Suprapubic skin (tissue), 4 donors: ENCODE measurements around the gene MRPS12. TPM values are rescaled to one million over a fixed set of nuclear protein-coding genes. Genes with fewer than 3 reads are reported as not detected.

Experiments
- DNase-seq, 2 donors: peaks; one replicate each; pipeline ENCODE4 v3.0.0-alpha.2; 2019; ENCODE audit warnings: low spot score in 2 of 2
- H3K27ac ChIP-seq: fragments of 200-600 bp; sonication (generic); one replicate; pipeline ENCODE4 v1.5.1; 2019
- H3K27me3 ChIP-seq: fragments of 200-600 bp; sonication (generic); one replicate; pipeline ENCODE4 v1.5.1; 2019
- H3K36me3 ChIP-seq: fragments of 200-600 bp; sonication (generic); one replicate; pipeline ENCODE4 v1.5.1; 2019
- H3K4me1 ChIP-seq: fragments of 200-600 bp; sonication (generic); one replicate; pipeline ENCODE4 v1.5.1; 2019
- H3K4me3 ChIP-seq: fragments of 200-600 bp; sonication (generic); one replicate; pipeline ENCODE4 v1.5.1; 2019; ENCODE audit warnings: mild to moderate bottlenecking
- H3K9me3 ChIP-seq: fragments of 200-600 bp; sonication (generic); one replicate; pipeline ENCODE4 v1.5.1; 2019
- EP300 ChIP-seq: sonication (generic); formaldehyde crosslinking; IDR thresholded peaks from one replicate; pipeline ENCODE4 v1.6.1; 2017; ENCODE audit warnings: antibody characterized with exemption
- POLR2A ChIP-seq, 2 donors: fragments of 450-650 bp; IDR thresholded peaks; one replicate each; pipeline ENCODE4 v1.6.1; 2017; ENCODE audit warnings: antibody characterized with exemption in 2 of 2, mild to moderate bottlenecking in 2 of 2, moderate library complexity in 2 of 2
- POLR2AphosphoS5 ChIP-seq, 3 donors: sonication (generic); formaldehyde crosslinking; IDR thresholded peaks; one replicate each; pipeline ENCODE4 v1.6.1; 2017; ENCODE audit warnings: antibody characterized with exemption in 3 of 3
- WGBS: methylation state at CpG from one replicate; pipeline ENCODE4 v1.1.5; 2018; 5-methylcytosine and 5-hydroxymethylcytosine counted together
- total RNA-seq, 4 donors: library from RNA; depleted of rRNA; stranded (reverse); fragments of >200 nt; gene quantifications; one replicate each; pipeline ENCODE4 v1.1.0, GENCODE V29; 2016
- TF ChIP-seq, protein P1 (sequence below), 2 donors: fragments of 200-600 bp in 1 of 2; fragments of 450-650 bp in 1 of 2; sonication (generic) in 1 of 2; IDR thresholded peaks; one replicate each; pipeline ENCODE4 v1.5.1; 2016 to 2019; ENCODE audit warnings: antibody characterized with exemption in 2 of 2, mild to moderate bottlenecking in 1 of 2, moderate library complexity in 1 of 2

MRPS12 gene
- total RNA-seq, 4 donors from 2014 or later, result 19.0 to 40.5 (median 35.2) TPM

DNA sequence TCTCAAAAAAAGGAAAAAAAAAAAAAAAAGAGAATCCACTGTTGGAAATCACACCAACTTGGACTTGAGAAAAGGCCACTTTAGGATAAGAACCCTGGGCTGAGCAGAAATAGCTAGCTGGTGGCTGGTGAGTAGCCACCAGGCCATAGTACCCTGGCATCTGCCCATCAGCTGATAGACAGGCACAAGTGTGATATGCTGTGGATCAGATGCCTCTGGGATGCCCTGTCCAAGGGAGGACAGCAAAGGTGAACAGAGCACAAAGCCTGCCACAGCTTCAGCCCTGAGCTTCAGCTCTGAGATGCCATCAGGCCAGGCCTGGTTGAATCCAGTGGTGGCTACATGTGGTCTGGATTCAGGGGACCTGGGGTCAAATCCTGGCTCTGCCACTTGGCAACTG lies 40.1 kb upstream of the MRPS12 start:
- Histone ChIP-seq H3K9me3 (no peaks in the 10 kb centered on the region), H3K4me3 (no peak overlapping the region), H3K36me3 (peaks cover 48% of the 10 kb centered on the region), H3K27ac (no peak overlapping the region), H3K4me1 (peaks cover 4% of the 10 kb centered on the region), H3K27me3 (no peaks in the 10 kb centered on the region)
- no peak for DNase-seq
- no peak for TF ChIP-seq POLR2A (IDR thresholded peaks at IDR 0.05)

DNA sequence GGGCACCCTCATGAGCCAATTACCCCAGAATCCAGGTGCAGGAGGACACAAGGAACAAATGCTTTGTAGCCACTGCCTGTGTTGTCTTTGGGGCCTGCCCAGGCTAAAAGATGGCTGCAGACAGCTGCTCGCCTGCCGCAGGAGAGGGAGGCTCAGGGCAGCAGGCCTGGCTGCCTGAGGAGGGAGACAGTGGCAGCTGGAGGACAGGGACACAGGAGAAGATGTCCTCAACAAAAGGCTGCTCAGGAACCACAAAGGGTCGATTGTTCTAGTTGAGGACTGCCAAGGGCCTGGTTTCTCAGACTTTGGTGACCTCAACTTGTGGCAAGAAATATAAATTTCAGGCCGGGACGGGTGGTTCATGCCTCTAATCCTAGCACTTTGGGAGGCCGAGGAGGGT lies 39.0 kb upstream of the MRPS12 start:
- DNase-seq, result no peak
- 82% methylated on average over 6 of the region's 6 CpGs for WGBS
- Histone ChIP-seq H3K27ac (no peak overlapping the region), H3K27me3 (no peaks in the 10 kb centered on the region), H3K4me1 (peaks cover 9% of the 10 kb centered on the region), H3K4me3 (no peak overlapping the region), H3K9me3 (no peaks in the 10 kb centered on the region), H3K36me3 (peaks cover 48% of the 10 kb centered on the region)
- TF ChIP-seq POLR2A (IDR thresholded peaks at IDR 0.05) (no peak), POLR2AphosphoS5 (IDR thresholded peaks at IDR 0.05) (no peak), EP300 (no peak)
- TF ChIP-seq, protein P1, sequence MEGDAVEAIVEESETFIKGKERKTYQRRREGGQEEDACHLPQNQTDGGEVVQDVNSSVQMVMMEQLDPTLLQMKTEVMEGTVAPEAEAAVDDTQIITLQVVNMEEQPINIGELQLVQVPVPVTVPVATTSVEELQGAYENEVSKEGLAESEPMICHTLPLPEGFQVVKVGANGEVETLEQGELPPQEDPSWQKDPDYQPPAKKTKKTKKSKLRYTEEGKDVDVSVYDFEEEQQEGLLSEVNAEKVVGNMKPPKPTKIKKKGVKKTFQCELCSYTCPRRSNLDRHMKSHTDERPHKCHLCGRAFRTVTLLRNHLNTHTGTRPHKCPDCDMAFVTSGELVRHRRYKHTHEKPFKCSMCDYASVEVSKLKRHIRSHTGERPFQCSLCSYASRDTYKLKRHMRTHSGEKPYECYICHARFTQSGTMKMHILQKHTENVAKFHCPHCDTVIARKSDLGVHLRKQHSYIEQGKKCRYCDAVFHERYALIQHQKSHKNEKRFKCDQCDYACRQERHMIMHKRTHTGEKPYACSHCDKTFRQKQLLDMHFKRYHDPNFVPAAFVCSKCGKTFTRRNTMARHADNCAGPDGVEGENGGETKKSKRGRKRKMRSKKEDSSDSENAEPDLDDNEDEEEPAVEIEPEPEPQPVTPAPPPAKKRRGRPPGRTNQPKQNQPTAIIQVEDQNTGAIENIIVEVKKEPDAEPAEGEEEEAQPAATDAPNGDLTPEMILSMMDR (IDR thresholded peaks at IDR 0.05), result no peak

DNA sequence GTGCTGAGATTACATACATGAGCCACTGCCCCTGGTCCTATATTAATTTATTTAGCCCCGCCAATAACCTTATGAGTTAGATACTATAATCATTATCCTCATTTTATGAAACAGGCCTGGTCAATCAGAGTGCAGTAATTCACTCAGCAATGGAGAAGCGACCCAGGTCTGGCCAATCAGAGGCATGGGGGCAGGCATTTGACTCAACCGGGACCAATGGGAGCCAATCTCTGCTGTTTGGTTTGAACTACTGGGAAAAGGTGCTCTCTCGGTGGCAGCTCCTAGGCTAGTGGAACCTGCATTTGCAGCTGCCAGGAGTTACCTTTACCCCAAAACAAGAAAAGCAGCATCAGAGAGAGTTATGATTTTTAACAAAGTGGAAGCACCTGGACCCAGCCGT lies 37.9 kb upstream of the MRPS12 start:
- Histone ChIP-seq H3K4me3 (no peak overlapping the region), H3K27ac (no peak overlapping the region), H3K36me3 (peaks cover 48% of the 10 kb centered on the region), H3K27me3 (no peaks in the 10 kb centered on the region), H3K9me3 (no peaks in the 10 kb centered on the region), H3K4me1 (peaks cover 16% of the 10 kb centered on the region)
- DNase-seq, result no peak
- TF ChIP-seq POLR2AphosphoS5 (IDR thresholded peaks at IDR 0.05) (no peak), EP300 (no peak), POLR2A (IDR thresholded peaks at IDR 0.05) (no peak)
- TF ChIP-seq, protein P1 (IDR thresholded peaks at IDR 0.05), result no peak
- WGBS, result 77% methylated on average over 5 of the region's 5 CpGs

DNA sequence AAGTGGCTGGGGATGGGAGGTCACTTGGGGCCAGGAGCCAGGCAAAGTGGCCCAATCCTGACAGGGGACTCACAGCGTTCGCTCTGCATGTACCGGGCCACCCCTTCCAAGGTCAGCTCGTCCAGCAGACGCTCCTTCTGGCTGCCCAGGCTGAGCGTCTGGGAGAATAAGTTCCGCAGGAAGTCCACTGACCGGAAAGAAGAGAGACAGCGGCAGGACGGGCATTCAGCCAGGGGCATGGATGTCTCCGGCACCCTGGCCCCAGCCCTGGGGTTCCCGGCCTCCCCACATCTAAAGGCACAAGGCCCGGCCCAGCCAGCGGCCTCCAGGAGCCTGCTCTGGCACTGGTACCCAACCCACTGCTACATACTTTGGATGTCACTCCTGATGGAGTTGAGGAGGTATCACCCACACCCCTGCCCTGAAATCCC lies 37.4 kb upstream of the MRPS12 start:
- H3K27me3 ChIP-seq, result no peaks in the 10 kb centered on the region
- DNase-seq, result no peak
- WGBS, result 87% methylated on average over 6 of the region's 14 CpGs
- no peaks in the 10 kb centered on the region for H3K9me3 ChIP-seq
- H3K4me1 ChIP-seq, result peaks cover 22% of the 10 kb centered on the region
- no peak overlapping the region for H3K4me3 ChIP-seq
- no peak for TF ChIP-seq POLR2AphosphoS5 (IDR thresholded peaks at IDR 0.05)
- TF ChIP-seq POLR2A (IDR thresholded peaks at IDR 0.05), result no peak
- TF ChIP-seq, protein P1 (IDR thresholded peaks at IDR 0.05), result no peak
- TF ChIP-seq EP300, result no peak
- H3K27ac ChIP-seq, result no peak overlapping the region
- peaks cover 44% of the 10 kb centered on the region for H3K36me3 ChIP-seq

DNA sequence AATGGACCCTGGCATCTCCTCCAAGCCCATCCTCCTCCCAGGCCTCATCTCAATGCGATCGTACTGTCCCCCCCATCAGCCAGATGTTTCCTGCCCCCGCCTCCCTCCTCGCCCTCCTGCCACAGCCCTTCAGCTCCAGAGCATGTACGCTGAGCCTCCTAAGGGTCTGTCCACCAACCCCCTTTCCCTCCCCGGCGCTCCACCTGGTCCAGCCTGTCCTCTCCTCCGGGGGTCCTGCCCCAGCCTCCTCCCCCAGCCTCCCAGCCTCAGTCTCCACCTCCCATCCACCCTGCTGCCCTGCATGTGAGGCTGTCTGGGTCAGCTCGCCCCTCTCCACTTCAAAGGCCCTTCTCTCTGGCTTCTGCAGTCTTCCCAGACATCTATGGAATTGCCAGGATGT lies 35.8 kb upstream of the MRPS12 start:
- H3K27ac ChIP-seq, result no peak overlapping the region
- no peak for DNase-seq
- peaks cover 28% of the 10 kb centered on the region for H3K36me3 ChIP-seq
- H3K4me1 ChIP-seq, result peaks cover 28% of the 10 kb centered on the region
- WGBS, result 67% methylated on average over 9 of the region's 9 CpGs
- H3K27me3 ChIP-seq, result no peaks in the 10 kb centered on the region
- H3K4me3 ChIP-seq, result no peak overlapping the region
- TF ChIP-seq EP300 (no peak), POLR2AphosphoS5 (IDR thresholded peaks at IDR 0.05) (no peak), POLR2A (IDR thresholded peaks at IDR 0.05) (no peak)
- TF ChIP-seq, protein P1 (IDR thresholded peaks at IDR 0.05), result no peak
- H3K9me3 ChIP-seq, result no peaks in the 10 kb centered on the region

DNA sequence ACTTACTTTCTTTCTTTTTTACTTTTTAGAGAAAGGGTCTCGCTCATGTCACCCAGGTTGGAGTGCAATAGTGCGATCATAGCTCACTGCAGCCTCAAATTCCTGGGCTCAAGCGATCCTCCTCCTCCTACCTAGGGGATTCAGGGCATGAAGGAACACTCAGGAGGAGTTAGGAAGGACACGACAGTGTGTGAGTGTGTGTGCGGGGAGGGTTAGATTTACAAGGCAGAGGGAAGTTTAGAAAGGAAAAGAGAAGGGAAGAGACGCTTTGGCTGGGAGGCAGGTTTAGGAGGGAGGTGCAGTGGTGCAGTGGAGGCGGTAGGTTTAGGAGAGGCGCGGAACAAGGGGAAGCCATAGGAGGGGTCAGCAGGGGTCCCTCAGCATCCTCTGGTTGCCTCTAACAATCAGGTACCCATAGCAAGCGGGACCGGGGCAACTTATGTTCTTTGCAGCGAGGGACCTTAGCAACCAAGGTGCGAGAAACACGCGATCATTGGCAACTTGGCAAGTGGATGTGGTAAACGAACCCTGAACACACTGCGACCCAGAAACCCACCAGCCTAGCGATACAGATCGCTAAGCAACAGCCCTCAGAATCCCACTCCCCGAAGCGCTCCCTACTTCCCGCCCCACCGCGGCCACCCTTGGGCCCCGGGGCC lies 31.8 kb upstream of the MRPS12 start:
- TF ChIP-seq POLR2A (IDR thresholded peaks at IDR 0.05) (no peak), EP300 (no peak), POLR2AphosphoS5 (IDR thresholded peaks at IDR 0.05) (no peak)
- TF ChIP-seq, protein P1 (IDR thresholded peaks at IDR 0.05), result no peak
- peaks cover 5% of the 10 kb centered on the region for H3K36me3 ChIP-seq
- H3K4me1 ChIP-seq, result peaks cover 39% of the 10 kb centered on the region
- DNase-seq, result no peak
- peak overlapping the region; percentile 94 for H3K4me3 ChIP-seq
- no peaks in the 10 kb centered on the region for H3K9me3 ChIP-seq
- no peaks in the 10 kb centered on the region for H3K27me3 ChIP-seq
- peak overlapping the region; percentile 61 for H3K27ac ChIP-seq
- 4% methylated on average over 24 of the region's 25 CpGs for WGBS
